AG10803 (cell line): ENCODE measurements around the gene HLA-DPA1.
"Not testable (repeated sequence)": the region's sequence is repeated elsewhere in the genome, so short reads cannot be mapped to it uniquely, and the experiment has no call there.

Experiments used
- DNase-seq: peaks from one replicate; pipeline ENCODE4 v3.0.0; 2010; ENCODE audit warnings: low read depth
- H3K4me3 ChIP-seq: 2 replicates; pipeline ENCODE4 v1.5.1; 2011; ENCODE audit warnings: mild to moderate bottlenecking, low read length, control low read depth
- CTCF ChIP-seq: conservative IDR thresholded peaks from 2 replicates; pipeline ENCODE4 v1.5.1; 2011; ENCODE audit warnings: mild to moderate bottlenecking, low read length, control low read depth, inconsistent platforms

Gene HLA-DPA1

GRCh38 chr6:33105386-33105785 is 31.9 kb upstream of the HLA-DPA1 start:
- TF ChIP-seq CTCF, result no peak
- DNase-seq, result no peak
- H3K4me3 ChIP-seq, result no peak overlapping the region

- DNase-seq, result no peak
- no peak overlapping the region for H3K4me3 ChIP-seq
- no peak for TF ChIP-seq CTCF
Measured at GRCh38 chr6:33104887-33105286, 31.4 kb upstream of the HLA-DPA1 start.

- TF ChIP-seq CTCF, result no peak
- no peak overlapping the region for H3K4me3 ChIP-seq
- no peak for DNase-seq
Measured at GRCh38 chr6:33103776-33104175, 30.3 kb upstream of the HLA-DPA1 start.

- DNase-seq, H3K4me3 ChIP-seq: not testable (repeated sequence)
Measured at GRCh38 chr6:33101121-33101737, 27.8 kb upstream of the HLA-DPA1 start.

- no peak overlapping the region for H3K4me3 ChIP-seq
- no peak for TF ChIP-seq CTCF
- DNase-seq, result peak; percentile 44
Measured at GRCh38 chr6:33095681-33096080, 22.2 kb upstream of the HLA-DPA1 start.

GRCh38 chr6:33093855-33094254 is 20.4 kb upstream of the HLA-DPA1 start:
- no peak for DNase-seq
- H3K4me3 ChIP-seq, result no peak overlapping the region
- TF ChIP-seq CTCF, result no peak

GRCh38 chr6:33092385-33092784 is 18.9 kb upstream of the HLA-DPA1 start:
- DNase-seq, result no peak
- no peak overlapping the region for H3K4me3 ChIP-seq
- TF ChIP-seq CTCF, result no peak

GRCh38 chr6:33091957-33092356 is 18.5 kb upstream of the HLA-DPA1 start:
- DNase-seq, result no peak
- peak; percentile 25 for TF ChIP-seq CTCF
- H3K4me3 ChIP-seq, result no peak overlapping the region
